Camera-type eye (tissue), 1 donor: ENCODE data around the gene HCN3. TPM values are rescaled to one million over a fixed set of nuclear protein-coding genes. Genes with fewer than 3 reads are reported as not detected.

Source experiments
- total RNA-seq: library from RNA; depleted of rRNA; stranded (reverse); fragments of >200 nt; gene quantifications from one replicate; pipeline ENCODE4 v1.2.3, GENCODE V29; 2014

Gene HCN3
- 7.4 TPM for total RNA-seq

GRCh38 chr1:155277070-155277901 lies at the start of gene HCN3:
HCN3 (plus strand) TSS chr1:155277463; CDS start chr1:155277591, 128 bp downstream.

GRCh38 chr1:155255243-155256007 lies 21.8 kb upstream of the HCN3 start, which contains the start of gene ENTREP3:
ENTREP3 (minus strand) TSS chr1:155255483; CDS start chr1:155254877, 606 bp downstream.

GRCh38 chr1:155261852-155262673 lies 15.2 kb upstream of the HCN3 start, which contains the start of gene SCAMP3:
SCAMP3 (minus strand) TSS chr1:155262360; CDS start chr1:155262151, 209 bp downstream.

GRCh38 chr1:155273343-155274245 lies 3.7 kb upstream of the HCN3 start, which contains the start of gene CLK2:
CLK2 (minus strand) TSS chr1:155273504; CDS start chr1:155270977, 2,527 bp downstream.

GRCh38 chr1:155301342-155301841 lies 24.1 kb downstream of the HCN3 start, which contains the start of gene PKLR:
PKLR (minus strand) TSS chr1:155301438; CDS start chr1:155301395, 43 bp downstream.

GRCh38 chr1:155308493-155309422 lies 31.5 kb downstream of the HCN3 start, which contains the start of gene FDPS:
FDPS (plus strand) TSS chr1:155308866; CDS start chr1:155309790, 924 bp downstream.

GRCh38 chr1:155320661-155321617 lies 43.7 kb downstream of the HCN3 start, which contains the start of gene RUSC1:
RUSC1 (plus strand) TSS chr1:155320894; CDS start chr1:155321774, 880 bp downstream.

Other genes with a start within 250 kb of the HCN3 start
- gene DCST2, start 243.7 kb upstream of the HCN3 start, total RNA-seq, result 0.49 TPM
- gene DCST1, start 243.6 kb upstream of the HCN3 start, total RNA-seq, result not detected
- gene ADAM15, start 226.1 kb upstream of the HCN3 start, total RNA-seq, result 49.4 TPM
- gene EFNA4, start 213.7 kb upstream of the HCN3 start, total RNA-seq, result 2.9 TPM
- gene EFNA3, start 198.6 kb upstream of the HCN3 start, total RNA-seq, result 5.8 TPM
- gene EFNA1, start 149.6 kb upstream of the HCN3 start, total RNA-seq, result 26.9 TPM
- 15.6 TPM for gene SLC50A1, start 141.6 kb upstream of the HCN3 start, total RNA-seq
- gene DPM3, start 136.9 kb upstream of the HCN3 start, total RNA-seq, result 39.4 TPM
- 51.1 TPM for gene KRTCAP2, start 104.2 kb upstream of the HCN3 start, total RNA-seq
- 5.7 TPM for gene TRIM46, start 103.6 kb upstream of the HCN3 start, total RNA-seq
- 50.7 TPM for gene THBS3, start 69.6 kb upstream of the HCN3 start, total RNA-seq
- gene MTX1, start 68.8 kb upstream of the HCN3 start, total RNA-seq, result 18.3 TPM
- 9.5 TPM for gene ENTREP3, start 22.0 kb upstream of the HCN3 start, total RNA-seq
- 33.2 TPM for gene SCAMP3, start 15.1 kb upstream of the HCN3 start, total RNA-seq
- 49.3 TPM for gene CLK2, start 4.0 kb upstream of the HCN3 start, total RNA-seq
- gene PKLR, start 24.0 kb downstream of the HCN3 start, total RNA-seq, result 1.0 TPM
- gene FDPS, start 31.4 kb downstream of the HCN3 start, total RNA-seq, result 92.3 TPM
- 26.6 TPM for gene RUSC1, start 43.4 kb downstream of the HCN3 start, total RNA-seq